Measurements from ENCODE around the gene BTN1A1.

- TF ChIP-seq, protein P1, sequence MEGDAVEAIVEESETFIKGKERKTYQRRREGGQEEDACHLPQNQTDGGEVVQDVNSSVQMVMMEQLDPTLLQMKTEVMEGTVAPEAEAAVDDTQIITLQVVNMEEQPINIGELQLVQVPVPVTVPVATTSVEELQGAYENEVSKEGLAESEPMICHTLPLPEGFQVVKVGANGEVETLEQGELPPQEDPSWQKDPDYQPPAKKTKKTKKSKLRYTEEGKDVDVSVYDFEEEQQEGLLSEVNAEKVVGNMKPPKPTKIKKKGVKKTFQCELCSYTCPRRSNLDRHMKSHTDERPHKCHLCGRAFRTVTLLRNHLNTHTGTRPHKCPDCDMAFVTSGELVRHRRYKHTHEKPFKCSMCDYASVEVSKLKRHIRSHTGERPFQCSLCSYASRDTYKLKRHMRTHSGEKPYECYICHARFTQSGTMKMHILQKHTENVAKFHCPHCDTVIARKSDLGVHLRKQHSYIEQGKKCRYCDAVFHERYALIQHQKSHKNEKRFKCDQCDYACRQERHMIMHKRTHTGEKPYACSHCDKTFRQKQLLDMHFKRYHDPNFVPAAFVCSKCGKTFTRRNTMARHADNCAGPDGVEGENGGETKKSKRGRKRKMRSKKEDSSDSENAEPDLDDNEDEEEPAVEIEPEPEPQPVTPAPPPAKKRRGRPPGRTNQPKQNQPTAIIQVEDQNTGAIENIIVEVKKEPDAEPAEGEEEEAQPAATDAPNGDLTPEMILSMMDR (IDR thresholded peaks at IDR 0.05), result no peak
- TF ChIP-seq EP300 (IDR thresholded peaks at IDR 0.05), result no peak
- no peak for TF ChIP-seq REST (IDR thresholded peaks at IDR 0.05)
- TF ChIP-seq SMC3 (IDR thresholded peaks at IDR 0.05), result no peak
- no peak for TF ChIP-seq FOSL2 (IDR thresholded peaks at IDR 0.05)
- TF ChIP-seq FOSL2 (CRISPR knock-in tag; IDR thresholded peaks at IDR 0.05), result no peak
- TF ChIP-seq POLR2A (IDR thresholded peaks at IDR 0.05; ENCODE audit: low read length), result no peak
- TF ChIP-seq MAX (IDR thresholded peaks at IDR 0.05), result no peak
- no peak for TF ChIP-seq MAZ (IDR thresholded peaks at IDR 0.05; ENCODE audit: borderline replicate concordance, low read depth, low read length)
- TF ChIP-seq MYC (IDR thresholded peaks at IDR 0.05; ENCODE audit: borderline replicate concordance, low read length), result no peak
- TF ChIP-seq TP53 (CRISPR knock-in tag; IDR thresholded peaks at IDR 0.05), result no peak
- TF ChIP-seq RAD21 (conservative IDR thresholded peaks at IDR 0.05 in 1 of 2, IDR thresholded peaks at IDR 0.05 in 1 of 2), result no peak
- no peak for TF ChIP-seq ZSCAN20 (CRISPR knock-in tag; IDR thresholded peaks at IDR 0.05)
- TF ChIP-seq RNF2 (IDR thresholded peaks at IDR 0.05; ENCODE audit: borderline replicate concordance, low read depth), result no peak
These were observed 54.3 kb downstream of the BTN1A1 start for GRCh38 chr6:26554447-26554696.
